VCaP (cell line): ENCODE results near the gene UFC1.

Source experiments
- H3K27ac ChIP-seq: fragments of 450-650 bp; 2 replicates; pipeline ENCODE4 v1.5.1; 2017
- TF ChIP-seq, protein P1 (sequence below): fragments of 450-650 bp; conservative IDR thresholded peaks from 2 replicates; pipeline ENCODE4 v1.5.1; 2017; ENCODE audit warnings: mild to moderate bottlenecking, moderate library complexity

The UFC1 gene

DNA sequence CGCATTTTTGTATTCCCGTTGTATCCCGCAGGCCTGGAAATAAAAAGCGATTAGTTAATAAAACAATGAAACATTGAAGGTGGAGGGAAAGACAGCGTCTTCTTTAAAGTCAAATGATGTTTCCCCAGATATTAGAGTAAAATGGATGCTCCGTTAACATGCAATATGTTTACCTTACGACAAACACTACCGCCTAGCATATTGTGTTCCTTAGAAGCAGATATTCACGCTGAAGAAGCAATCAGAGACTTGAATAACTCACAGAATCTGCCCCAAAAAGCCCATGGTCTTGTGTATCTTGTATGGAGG, 24.1 kb downstream of the UFC1 start:
- TF ChIP-seq, protein P1, sequence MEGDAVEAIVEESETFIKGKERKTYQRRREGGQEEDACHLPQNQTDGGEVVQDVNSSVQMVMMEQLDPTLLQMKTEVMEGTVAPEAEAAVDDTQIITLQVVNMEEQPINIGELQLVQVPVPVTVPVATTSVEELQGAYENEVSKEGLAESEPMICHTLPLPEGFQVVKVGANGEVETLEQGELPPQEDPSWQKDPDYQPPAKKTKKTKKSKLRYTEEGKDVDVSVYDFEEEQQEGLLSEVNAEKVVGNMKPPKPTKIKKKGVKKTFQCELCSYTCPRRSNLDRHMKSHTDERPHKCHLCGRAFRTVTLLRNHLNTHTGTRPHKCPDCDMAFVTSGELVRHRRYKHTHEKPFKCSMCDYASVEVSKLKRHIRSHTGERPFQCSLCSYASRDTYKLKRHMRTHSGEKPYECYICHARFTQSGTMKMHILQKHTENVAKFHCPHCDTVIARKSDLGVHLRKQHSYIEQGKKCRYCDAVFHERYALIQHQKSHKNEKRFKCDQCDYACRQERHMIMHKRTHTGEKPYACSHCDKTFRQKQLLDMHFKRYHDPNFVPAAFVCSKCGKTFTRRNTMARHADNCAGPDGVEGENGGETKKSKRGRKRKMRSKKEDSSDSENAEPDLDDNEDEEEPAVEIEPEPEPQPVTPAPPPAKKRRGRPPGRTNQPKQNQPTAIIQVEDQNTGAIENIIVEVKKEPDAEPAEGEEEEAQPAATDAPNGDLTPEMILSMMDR: no peak; the same call in 1 of the 2 replicates
- H3K27ac ChIP-seq: peak overlapping the region; percentile 74

DNA sequence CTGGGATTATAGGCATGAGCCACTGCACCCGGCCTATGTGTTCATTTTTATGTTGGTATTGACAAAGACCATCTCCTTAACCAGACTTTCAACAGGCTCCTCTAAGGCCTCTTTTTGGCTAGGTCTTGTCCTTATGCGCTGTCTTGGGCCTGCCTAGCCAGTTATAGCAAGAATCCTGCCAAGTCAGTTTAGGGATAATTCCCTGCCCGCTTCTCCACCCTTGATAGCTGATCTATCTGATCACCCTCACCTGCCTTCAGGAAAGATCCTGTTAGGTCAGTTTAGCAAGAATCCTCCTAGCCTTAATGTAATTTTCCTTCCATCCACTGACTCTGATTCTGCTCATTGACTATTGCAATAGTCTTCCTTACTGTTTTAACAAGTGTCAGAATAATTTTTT, 25.9 kb downstream of the UFC1 start:
- H3K27ac ChIP-seq: peak overlapping the region; percentile 20; the same call in 1 of the 2 replicates
- TF ChIP-seq, protein P1: no peak

DNA sequence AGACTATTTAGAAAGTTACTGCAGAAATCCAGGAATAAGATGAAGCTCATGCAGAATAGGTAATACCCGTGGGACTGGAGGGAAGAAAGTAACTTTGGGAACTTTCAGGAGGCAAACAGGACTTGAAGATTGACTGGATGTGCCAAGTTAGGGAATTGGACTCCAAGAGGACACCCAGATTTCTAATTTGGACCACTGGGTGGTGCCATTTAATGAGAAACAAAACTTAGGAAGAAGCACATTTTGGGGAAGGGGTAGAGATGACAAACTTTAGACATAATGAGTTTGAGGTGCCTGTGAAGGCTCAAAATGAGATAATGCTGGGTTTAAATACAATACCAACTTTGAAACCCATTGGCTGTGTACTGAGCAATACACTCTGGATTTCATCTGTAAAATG, 26.9 kb downstream of the UFC1 start:
- no peak overlapping the region for H3K27ac ChIP-seq
- TF ChIP-seq, protein P1: peak; percentile 22

DNA sequence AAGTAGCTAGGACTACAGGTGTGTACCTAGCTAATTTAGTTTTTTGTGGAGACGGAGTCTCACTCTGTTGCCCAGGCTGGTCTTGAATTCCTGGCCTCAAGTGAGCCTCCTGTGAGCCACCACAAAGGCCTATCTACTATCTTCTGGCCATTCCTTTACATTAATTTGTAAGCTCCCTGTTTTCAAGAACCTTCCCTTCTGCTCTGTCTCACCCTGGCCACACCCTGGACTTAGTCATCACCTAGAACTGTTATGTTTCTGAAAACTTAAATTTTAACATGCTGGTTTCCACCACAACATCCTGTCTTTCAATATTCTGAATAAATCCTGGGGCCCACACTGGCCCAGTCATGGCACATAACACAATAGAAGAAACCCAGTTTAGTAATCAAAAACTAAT, 28.4 kb downstream of the UFC1 start:
- H3K27ac ChIP-seq: no peak overlapping the region
- TF ChIP-seq, protein P1: no peak

DNA sequence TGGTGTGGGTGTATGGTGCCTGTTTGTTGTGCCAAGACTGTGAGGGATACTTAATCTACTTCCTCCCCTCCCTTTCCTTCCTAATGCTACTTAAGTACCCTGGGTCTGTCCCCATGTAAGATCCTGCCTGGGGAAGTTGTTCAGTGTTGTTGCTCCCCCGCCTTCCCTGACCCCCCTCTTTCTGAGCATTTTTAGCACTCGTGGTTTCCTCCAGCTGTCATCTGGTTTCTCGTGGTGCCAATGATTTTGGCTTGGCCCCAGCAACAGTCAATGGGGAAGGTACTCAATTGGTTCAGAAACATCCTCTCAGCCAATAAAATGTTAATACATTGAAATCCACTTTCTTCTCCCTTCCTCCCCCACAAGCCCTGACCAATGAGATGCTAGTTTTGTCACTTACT, 31.5 kb downstream of the UFC1 start:
- H3K27ac ChIP-seq: no peak overlapping the region
- TF ChIP-seq, protein P1: no peak

DNA sequence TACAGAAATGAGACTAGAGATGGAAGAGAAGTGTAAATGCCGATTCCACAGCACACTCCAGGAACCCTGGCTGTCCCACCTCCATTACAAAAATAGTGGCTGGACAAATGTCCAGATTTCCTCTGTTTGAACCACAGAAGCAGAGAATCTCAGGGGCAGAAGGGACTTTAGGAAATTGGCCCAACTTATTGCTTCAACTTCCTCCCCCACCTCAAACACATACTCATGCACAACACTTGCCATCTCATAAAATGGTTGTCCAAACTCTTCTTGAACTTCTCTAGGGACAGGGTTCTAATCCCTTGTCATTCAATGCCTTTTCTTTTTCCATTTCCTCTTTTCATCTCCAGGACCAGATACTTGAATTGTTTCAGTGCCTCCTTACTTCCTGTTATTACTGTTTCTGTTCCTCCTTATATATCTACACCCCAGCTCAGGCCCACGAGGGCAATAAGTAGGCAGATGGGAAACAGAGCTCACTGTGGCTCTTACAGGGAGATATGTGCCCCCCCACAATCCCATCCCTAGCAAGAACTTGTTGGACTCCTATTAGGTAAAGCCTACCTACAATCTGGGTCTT, 32.0 kb downstream of the UFC1 start:
- TF ChIP-seq, protein P1: no peak
- H3K27ac ChIP-seq: no peak overlapping the region

DNA sequence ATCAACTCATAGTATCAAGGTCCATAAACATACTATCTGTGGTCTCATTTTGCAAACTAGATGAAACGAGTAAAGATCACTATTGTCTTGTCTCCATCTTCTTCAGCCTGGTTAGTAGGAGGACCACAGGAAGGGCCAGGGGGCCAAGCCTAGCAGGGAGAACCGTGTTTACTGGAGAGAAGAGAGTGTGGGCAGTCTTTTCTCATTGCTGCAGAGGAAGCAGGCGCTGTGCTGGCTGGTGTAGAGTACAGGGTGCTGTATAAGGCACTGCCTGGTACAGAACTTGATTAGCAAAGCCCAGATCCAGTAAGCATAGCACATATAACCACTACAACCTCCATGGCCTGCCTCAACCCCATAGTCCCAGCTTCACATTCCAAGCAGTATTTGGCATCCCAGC, 33.5 kb downstream of the UFC1 start:
- H3K27ac ChIP-seq: no peak overlapping the region
- TF ChIP-seq, protein P1: no peak
